ENCODE results near the gene TCAP.
A peak's percentile ranks its signal among the peaks of the same experiment; 100 is the strongest.

TCAP gene

DNA sequence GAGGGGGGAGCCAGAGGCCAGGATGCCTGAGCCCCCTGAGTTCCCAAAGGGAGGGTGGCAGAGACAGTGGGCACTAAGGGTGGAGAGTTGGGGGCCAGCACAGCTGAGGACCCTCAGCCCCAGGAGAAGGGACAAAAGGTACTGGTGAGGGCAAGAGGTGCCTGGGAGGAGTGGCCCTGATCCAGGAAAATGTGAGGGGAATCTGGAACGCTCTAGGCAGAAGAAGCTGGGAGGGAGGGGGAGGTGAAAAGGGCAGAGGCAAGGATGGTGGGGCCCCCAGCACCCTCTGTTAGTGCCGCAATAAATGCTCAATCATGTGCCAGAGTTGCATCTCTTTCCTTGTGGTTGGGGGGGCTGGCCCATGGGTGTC is 1.1 kb downstream of the TCAP start:
- Histone ChIP-seq H3K9me3 (no peaks in the 10 kb centered on the region), H3K4me3 (no peak overlapping the region), H3K9ac (no peak overlapping the region), H3K27me3 (peaks cover 47% of the 10 kb centered on the region), H3K4me2 (peak overlapping the region; percentile 86), H3K36me3 (peaks cover 16% of the 10 kb centered on the region), H3K4me1 (peaks cover 79% of the 10 kb centered on the region), H4K20me1 (peaks cover 41% of the 10 kb centered on the region), H3K27ac (no peak overlapping the region)
- TF ChIP-seq Cebpa-rat (IDR thresholded peaks at IDR 0.05) = no peak

GRCh38 chr17:39666601-39667261 is 1.6 kb downstream of the TCAP start:
- Histone ChIP-seq H3K36me3 (peaks cover 10% of the 10 kb centered on the region), H3K4me3 (peak overlapping the region; percentile 14; the same call in 1 of the 2 replicates), H3K4me1 (peaks cover 79% of the 10 kb centered on the region), H3K27me3 (peaks cover 53% of the 10 kb centered on the region), H3K9ac (no peak overlapping the region), H3K9me3 (no peaks in the 10 kb centered on the region), H3K4me2 (peak overlapping the region; percentile 86), H4K20me1 (peaks cover 41% of the 10 kb centered on the region), H3K27ac (no peak overlapping the region)
- no peak for TF ChIP-seq Cebpa-rat (IDR thresholded peaks at IDR 0.05)

DNA sequence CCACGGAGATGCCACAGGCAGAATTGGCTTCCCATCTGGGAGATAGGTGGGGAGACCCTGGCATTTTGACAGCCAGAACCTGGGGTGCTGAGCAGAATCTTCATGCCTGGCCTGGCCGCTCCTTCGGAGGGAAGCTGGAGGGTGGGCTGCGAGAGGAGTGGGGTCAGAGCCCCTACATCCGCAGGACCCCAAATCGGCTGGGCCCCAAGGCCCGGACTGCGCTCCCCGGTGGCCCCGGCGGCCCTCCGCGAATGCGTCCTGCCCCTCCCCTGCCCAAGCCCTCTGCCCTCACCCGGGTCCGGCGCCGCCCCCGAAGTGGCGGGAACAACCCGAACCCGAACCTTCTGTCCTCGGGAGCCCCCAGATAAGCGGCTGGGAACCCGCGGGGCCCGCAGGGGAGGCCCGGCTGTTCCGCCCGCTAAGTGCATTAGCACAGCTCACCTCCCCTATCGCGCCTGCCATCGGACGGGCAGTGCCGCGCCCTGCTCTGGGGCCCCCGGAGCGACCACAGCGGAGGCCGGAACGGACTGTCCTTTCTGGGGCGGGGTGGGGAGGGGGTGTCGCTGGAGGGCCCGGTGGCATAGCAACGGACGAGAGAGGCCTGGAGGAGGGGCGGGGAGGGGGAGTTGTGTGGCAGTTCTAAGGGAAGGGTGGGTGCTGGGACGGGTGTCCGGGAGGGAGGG is 2.3 kb downstream of the TCAP start:
- peak overlapping the region; percentile 86 for H3K4me2 ChIP-seq
- H3K27ac ChIP-seq = no peak overlapping the region
- peaks cover 5% of the 10 kb centered on the region; the same call in 1 of the 2 replicates for H3K36me3 ChIP-seq
- TF ChIP-seq Cebpa-rat (IDR thresholded peaks at IDR 0.05) = no peak
- H3K9ac ChIP-seq = no peak overlapping the region
- peaks cover 53% of the 10 kb centered on the region for H3K27me3 ChIP-seq
- H4K20me1 ChIP-seq = peaks cover 38% of the 10 kb centered on the region
- peak overlapping the region; percentile 14; the same call in 1 of the 2 replicates for H3K4me3 ChIP-seq
- H3K9me3 ChIP-seq = no peaks in the 10 kb centered on the region
- peaks cover 79% of the 10 kb centered on the region for H3K4me1 ChIP-seq

GRCh38 chr17:39667945-39668924 is 3.1 kb downstream of the TCAP start, which contains the start of gene PNMT:
Gene PNMT (plus strand): TSS chr17:39668453. CDS start chr17:39668476, 23 bp downstream.
- Histone ChIP-seq H3K4me2 (peak within 1 kb of the TSS; percentile 96), H4K20me1 (peaks cover 30% of the 10 kb centered on the region), H3K27me3 (peaks cover 53% of the 10 kb centered on the region), H3K9me3 (no peaks in the 10 kb centered on the region), H3K4me1 (peaks cover 79% of the 10 kb centered on the region), H3K27ac (peak within 1 kb of the TSS; percentile 67), H3K4me3 (peak within 1 kb of the TSS; percentile 64), H3K36me3 (no peaks in the 10 kb centered on the region), H3K9ac (peak within 1 kb of the TSS; percentile 72)
- TF ChIP-seq Cebpa-rat (IDR thresholded peaks at IDR 0.05) = no peak

- H3K27me3 ChIP-seq = peaks cover 53% of the 10 kb centered on the region
- no peak overlapping the region for H3K27ac ChIP-seq
- H3K36me3 ChIP-seq = no peaks in the 10 kb centered on the region
- no peak for TF ChIP-seq Cebpa-rat (IDR thresholded peaks at IDR 0.05)
- no peak overlapping the region for H3K4me2 ChIP-seq
- no peak overlapping the region for H3K9ac ChIP-seq
- peaks cover 80% of the 10 kb centered on the region for H3K4me1 ChIP-seq
- no peak overlapping the region for H3K4me3 ChIP-seq
- H4K20me1 ChIP-seq = peaks cover 18% of the 10 kb centered on the region
- no peaks in the 10 kb centered on the region for H3K9me3 ChIP-seq
These were observed 5.0 kb downstream of the TCAP start for GRCh38 chr17:39669897-39670735.

DNA sequence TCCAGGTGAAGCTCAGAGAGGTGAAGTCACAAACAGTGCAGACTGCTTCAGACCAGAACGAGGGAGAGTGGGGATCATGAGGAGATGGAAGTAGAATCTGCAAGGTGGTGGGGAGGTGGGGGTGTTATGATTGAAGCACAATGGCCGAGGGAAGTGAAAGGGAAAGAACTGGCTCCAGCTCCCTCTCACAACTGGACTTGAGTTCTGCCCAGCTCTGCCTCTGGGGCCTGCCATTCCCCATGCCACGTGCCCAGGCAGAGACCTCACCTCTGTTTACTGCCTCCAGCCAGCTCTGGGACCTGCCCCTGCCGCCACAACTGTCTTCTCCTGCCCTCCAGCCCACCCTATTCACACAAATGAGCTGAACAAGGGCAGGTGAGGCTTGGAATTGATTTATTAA is 5.6 kb downstream of the TCAP start:
- H3K4me1 ChIP-seq = peaks cover 80% of the 10 kb centered on the region
- no peak overlapping the region for H3K9ac ChIP-seq
- no peak overlapping the region for H3K27ac ChIP-seq
- no peak overlapping the region for H3K4me3 ChIP-seq
- peaks cover 11% of the 10 kb centered on the region for H4K20me1 ChIP-seq
- no peaks in the 10 kb centered on the region for H3K9me3 ChIP-seq
- H3K27me3 ChIP-seq = peaks cover 52% of the 10 kb centered on the region
- H3K4me2 ChIP-seq = no peak overlapping the region
- no peaks in the 10 kb centered on the region for H3K36me3 ChIP-seq
- no peak for TF ChIP-seq Cebpa-rat (IDR thresholded peaks at IDR 0.05)

GRCh38 chr17:39671651-39672521 is 6.7 kb downstream of the TCAP start:
- Histone ChIP-seq H3K4me3 (no peak overlapping the region), H3K27me3 (peaks cover 40% of the 10 kb centered on the region), H3K9ac (0 out of 2 replicates have a peak overlapping the region, but pooled peaks have one; percentile 38), H3K36me3 (no peaks in the 10 kb centered on the region), H4K20me1 (peaks cover 6% of the 10 kb centered on the region), H3K9me3 (no peaks in the 10 kb centered on the region), H3K4me1 (peaks cover 80% of the 10 kb centered on the region), H3K27ac (peak overlapping the region; percentile 34), H3K4me2 (peak overlapping the region; percentile 96)
- no peak for TF ChIP-seq Cebpa-rat (IDR thresholded peaks at IDR 0.05)

All from BLaER1 (cell line).